HG02943 (cell line): ENCODE results near the gene SLC6A15.

Experiments
- ATAC-seq: cut with Tn5 transposase; IDR thresholded peaks from one replicate; pipeline ENCODE4 v1.9.1; 2021; ENCODE audit warnings: mild to moderate bottlenecking, low read depth, moderate library complexity; ENCODE audit not compliant: unreplicated experiment

SLC6A15 gene

GRCh38 chr12:84912198-84913128 is at the start of gene SLC6A15:
TSS of gene SLC6A15 (minus strand) at chr12:84912799. CDS start at chr12:84892120, 20,679 bp downstream.
- no peak for ATAC-seq

DNA sequence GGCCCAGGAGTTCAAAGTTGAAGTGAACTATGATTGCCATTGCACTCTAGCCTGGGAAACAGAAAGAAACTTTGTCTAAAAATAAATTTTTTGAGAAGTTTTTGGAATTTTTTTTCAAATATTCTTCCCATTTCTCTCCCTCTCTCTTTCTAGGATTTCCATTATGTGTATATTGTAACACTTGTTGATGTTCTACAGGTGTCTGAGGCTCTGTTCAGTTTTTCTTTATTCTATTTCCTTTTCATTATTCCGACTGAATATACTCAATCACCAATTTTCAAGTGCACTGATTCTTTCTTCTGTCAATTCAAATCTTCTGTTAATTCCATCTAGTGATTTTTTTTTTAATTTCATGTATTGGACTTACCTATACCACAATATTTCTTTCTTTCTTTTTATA is 48.3 kb upstream of the SLC6A15 start:
- ATAC-seq: no peak

GRCh38 chr12:84955298-84955697 is 42.7 kb upstream of the SLC6A15 start:
- ATAC-seq: no peak

DNA sequence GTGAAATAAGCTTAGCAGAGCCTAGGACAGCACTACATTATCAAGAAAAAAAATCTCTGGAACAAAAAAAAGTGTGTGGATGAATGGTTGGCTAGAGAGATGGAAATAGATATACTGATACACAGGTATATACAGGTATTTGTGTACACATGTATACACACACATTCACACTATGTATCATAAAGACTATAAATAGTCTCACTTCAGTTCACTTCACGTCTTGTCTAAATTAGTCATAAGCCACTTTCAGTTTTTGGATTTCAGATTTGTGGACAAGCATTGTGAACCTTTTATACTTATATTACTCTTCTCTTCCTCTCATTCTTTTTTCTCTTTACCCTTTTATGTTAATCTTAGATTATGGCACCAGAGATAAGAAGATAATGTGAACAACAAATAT is 41.8 kb upstream of the SLC6A15 start:
- ATAC-seq: no peak

DNA sequence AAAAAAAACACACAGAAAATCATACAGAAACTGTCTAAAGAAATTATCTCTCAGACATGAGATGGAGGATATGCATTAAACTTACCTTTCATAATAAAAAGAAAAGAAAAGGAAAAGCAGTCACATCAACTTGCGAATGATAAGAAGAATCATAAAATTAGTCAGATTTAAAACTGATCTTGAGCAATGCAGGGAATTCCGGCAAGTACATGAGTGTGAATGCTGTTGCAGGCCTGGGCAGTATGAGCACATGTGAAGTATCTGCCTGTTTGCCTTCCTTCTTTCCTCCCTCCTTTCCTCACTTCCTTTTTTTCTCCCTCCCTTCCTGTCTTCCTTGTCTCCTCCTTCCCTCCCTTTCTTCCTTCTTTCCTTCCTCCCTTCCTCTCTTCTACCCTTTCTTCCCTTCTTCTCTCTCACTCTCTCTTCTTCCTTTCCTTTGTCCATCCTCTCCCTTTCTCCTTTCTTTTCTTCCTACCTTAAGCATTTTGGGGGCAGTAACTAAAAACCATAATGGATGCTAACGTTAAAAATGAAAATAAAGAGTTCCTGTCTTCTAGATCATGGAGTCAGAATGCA is 38.5 kb upstream of the SLC6A15 start:
- ATAC-seq: no peak

DNA sequence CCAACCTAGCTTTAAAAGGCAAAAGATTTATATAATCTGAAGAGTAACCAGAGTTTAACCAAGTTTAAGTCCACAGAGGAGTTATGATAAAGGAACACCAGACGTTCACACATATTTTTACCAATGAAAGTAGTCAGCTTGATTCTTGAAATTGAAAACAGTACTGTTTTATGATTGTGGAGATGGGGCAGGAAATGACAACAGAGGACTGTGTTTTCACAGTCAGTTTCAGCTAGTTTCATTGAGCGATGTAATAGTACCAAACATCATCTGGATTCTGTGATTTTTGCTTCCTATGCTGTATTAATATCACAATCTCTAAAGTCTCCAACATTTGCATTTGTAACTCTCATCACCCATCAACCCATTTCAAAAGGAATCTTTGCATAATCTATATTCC is 34.2 kb upstream of the SLC6A15 start:
- ATAC-seq: no peak

- ATAC-seq: no peak
Measured at GRCh38 chr12:84937415-84937814, 24.8 kb upstream of the SLC6A15 start.

- no peak for ATAC-seq
Measured at GRCh38 chr12:84929501-84929900, 16.9 kb upstream of the SLC6A15 start.

DNA sequence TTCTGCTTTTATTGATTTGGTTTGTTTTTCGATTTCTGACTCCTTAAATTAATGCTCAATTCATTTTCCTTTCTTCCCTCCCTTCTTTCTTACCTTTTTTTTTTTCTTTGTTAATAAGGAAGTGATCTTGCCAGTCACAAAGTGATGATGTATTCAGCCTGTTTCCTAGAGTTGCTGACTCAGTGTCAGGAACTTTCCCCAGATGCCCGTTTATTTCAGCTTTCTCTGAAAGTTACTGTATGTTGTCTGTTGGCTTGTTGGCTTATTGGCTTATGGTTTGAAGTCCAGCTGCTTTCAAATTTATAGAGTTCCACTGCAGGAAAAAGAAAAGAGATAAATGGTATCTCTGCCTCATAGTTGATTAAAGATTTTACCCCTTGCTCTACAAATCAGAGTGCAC is 12.4 kb upstream of the SLC6A15 start:
- ATAC-seq: no peak

DNA sequence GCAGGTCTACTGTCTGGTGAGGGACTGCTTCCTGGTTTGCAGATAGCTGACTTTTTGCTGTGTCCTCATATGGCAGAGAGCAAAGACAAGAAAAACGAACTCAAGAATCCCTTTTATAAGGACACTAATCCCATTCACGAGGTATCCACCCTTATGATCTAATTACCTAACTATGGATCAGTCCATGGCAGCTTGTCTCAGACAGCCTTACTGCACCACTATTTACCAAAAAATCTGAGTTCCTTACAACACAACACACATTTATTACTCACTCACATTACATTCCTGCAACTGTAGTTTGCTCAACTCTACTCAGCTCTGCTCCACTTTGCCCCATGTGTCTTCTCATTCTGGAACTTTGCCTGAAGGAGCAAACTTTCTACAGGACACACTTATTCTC is 10.1 kb upstream of the SLC6A15 start:
- no peak for ATAC-seq

DNA sequence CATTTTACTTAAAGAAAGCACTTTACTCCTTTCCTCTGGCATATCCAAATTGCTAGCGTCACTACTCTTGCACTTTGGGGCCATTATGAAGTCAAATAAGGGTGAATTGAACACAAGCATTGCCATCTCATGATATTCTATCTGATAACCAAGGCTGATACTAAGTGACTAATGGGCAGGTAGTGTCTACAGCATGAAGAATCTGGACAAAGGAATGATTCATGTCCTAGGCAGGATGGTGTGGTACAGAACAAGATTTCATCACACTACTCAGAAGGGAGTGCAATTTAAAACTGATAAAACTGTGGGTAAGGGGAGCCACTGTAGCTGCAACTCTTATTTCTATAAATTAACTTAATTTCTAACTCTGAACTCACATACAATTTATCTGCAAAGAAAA is 7.7 kb upstream of the SLC6A15 start:
- ATAC-seq: no peak

DNA sequence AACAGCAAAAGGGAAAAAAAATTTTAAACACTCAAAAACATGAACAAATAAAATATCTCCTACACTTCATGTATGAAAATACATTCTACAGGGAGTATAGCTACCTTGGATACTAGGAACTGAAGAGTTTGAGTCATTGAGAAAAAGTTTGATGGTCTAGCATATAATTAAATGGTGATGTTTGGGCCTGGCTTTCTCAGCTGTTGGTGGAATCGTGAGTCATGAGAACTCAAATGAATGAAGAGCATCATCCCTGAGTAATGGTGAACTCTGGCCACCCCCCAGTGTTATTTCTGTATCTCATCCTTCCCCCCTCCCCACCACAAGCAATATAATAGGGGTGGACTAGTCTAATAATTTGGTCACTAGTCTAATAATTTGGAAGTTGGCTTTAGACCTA is 6.7 kb upstream of the SLC6A15 start:
- ATAC-seq: no peak

DNA sequence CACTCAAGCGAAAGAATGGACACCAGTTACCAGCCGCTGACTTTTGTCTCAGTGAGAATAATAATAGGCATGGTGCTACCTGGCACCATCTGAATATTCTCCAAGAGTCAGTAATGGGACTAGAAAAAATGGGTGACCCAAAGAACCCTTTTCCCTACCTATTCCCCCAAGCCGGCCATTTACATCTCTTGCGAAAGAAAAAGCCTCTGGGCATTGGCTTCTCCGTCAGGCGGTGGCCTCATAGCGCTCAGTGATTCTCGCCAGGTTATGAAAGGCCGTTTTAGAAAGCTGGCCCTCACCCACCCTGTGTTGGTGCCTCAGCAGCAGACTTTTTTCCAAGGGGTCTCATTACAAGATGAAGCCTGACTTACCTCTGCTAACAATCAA is 523 bp upstream of the SLC6A15 start:
- ATAC-seq: no peak

- ATAC-seq: no peak
Measured at GRCh38 chr12:84911271-84912197, 1.1 kb downstream of the SLC6A15 start.

DNA sequence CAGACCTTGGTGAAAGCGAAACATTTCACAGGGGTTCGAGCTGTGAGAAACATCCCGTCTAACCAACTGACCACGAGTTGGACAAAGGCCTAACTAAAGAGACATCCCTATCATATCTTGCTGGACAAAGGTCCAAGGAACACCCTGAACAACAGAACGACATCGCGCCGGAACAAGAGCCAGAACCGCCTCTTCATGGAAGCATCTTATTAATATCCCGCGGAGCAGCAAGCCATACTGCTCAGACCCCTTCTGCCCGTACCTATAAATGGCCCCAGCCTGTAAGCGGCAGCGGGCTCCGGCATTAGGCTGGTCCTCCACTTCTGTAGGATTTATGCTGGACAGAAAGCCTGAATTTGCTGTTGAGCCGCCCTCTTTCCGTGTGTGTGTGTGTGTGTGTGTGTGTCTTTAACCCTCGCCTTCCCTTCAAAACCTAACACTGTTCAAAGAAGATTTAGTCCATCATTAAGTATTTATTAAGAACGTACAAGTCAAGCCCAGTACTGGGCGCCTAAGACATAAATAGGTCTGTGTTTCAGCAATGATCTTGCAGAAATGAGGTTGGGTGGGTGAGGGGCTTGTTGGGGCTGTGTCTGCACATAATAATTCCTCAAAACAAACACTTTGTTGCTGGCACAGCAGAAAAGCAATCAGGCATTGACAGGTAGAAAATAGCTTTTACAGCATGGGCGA is 1.9 kb downstream of the SLC6A15 start:
- no peak for ATAC-seq

GRCh38 chr12:84904051-84904450 is 8.5 kb downstream of the SLC6A15 start:
- ATAC-seq: no peak

GRCh38 chr12:84891106-84891838 is 21.3 kb downstream of the SLC6A15 start:
- no peak for ATAC-seq

- ATAC-seq: no peak
Measured at GRCh38 chr12:84889818-84890217, 22.8 kb downstream of the SLC6A15 start.

- no peak for ATAC-seq
Measured at GRCh38 chr12:84888861-84889260, 23.7 kb downstream of the SLC6A15 start.

GRCh38 chr12:84877340-84877739 is 35.3 kb downstream of the SLC6A15 start:
- ATAC-seq: no peak
